GM15510 (cell line): ENCODE measurements around the gene TNS3.

Source experiments
- POLR2A ChIP-seq: IDR thresholded peaks from 3 replicates; pipeline ENCODE4 v1.6.1; 2011; ENCODE audit warnings: borderline replicate concordance; ENCODE audit not compliant: insufficient read length; ENCODE audit errors: extremely low read depth

TNS3 gene

GRCh38 chr7:47447621-47448349, 134.1 kb downstream of the TNS3 start:
- no peak for TF ChIP-seq POLR2A

GRCh38 chr7:47446871-47447466, 134.9 kb downstream of the TNS3 start:
- TF ChIP-seq POLR2A: no peak

GRCh38 chr7:47444376-47445098, 137.4 kb downstream of the TNS3 start:
- TF ChIP-seq POLR2A: no peak

DNA sequence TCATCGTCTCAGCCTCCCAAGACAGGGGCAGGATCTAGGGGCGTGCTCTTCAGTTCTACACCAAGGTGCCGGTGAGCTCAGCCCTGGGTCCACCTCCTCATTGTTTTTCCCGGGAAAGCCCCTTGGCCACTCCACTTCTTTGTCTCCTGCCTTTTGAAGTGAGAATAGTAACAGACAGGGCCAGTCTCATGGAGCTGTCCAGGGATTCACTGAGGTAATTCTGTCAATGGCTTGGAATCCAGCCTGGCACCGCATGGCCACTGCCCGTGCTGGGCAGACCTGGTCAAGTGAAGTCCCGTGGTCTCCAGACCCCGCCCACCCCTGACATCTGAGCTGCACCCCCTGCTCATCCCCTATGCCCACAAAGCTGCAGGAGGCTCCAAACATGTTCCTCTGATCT, 138.9 kb downstream of the TNS3 start:
- no peak for TF ChIP-seq POLR2A

GRCh38 chr7:47442605-47442865, 139.4 kb downstream of the TNS3 start:
- no peak for TF ChIP-seq POLR2A

DNA sequence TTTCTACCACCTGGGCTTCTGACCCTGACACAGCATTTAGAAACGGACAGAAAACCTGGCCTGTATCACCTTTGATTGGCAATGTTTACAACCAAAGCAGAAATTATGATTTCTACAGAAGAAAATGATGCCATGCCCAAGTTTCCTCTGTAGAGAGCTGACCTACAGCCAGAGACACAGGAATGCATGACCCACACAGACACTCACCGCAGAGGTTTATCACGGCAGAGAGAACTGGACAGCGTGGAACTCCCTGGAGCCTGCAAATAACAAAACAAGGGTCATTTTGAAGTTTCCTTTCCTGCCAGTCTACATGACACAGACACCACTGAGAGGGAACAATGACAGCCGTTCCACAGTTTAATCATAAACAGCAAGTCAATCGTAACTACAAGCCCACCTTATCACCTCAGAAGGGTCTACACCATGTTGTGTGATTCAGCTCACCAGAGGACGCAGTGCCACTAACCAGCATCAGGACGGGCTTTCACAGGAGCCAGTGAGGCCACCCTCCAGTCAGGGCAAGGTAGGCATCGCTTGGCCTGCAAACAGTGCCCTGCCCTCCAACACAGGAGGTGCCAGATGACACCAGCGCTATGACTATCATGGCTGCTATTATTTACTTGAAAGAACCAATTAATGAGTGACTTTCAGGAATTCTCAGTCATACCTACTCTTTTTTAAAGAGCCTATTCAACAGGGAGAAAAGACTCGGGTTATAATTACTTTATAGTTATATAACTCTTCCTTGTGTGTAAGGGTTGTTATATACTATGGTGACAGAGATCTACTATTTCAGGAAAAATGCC, 139.9 kb downstream of the TNS3 start:
- no peak for TF ChIP-seq POLR2A

DNA sequence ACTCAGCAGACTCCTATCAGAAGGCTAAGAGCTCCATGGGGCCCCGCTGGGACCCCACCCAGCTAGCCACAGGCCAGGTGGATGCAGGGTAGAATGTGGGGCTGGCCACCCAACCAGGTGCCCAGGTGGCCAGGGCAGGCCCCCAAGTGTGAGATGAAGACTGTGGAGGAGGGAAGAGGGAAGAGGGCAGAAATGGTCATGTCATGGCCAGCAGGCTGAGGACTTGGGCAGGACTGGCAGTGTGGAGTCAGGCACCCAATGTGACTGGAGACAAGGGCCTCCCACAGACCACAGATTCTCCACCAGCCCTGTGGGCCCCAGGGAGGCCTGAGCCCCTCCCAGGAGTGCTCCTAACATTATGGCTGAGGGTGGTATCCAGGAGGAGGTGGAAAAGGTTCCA, 141.6 kb downstream of the TNS3 start:
- TF ChIP-seq POLR2A: no peak

DNA sequence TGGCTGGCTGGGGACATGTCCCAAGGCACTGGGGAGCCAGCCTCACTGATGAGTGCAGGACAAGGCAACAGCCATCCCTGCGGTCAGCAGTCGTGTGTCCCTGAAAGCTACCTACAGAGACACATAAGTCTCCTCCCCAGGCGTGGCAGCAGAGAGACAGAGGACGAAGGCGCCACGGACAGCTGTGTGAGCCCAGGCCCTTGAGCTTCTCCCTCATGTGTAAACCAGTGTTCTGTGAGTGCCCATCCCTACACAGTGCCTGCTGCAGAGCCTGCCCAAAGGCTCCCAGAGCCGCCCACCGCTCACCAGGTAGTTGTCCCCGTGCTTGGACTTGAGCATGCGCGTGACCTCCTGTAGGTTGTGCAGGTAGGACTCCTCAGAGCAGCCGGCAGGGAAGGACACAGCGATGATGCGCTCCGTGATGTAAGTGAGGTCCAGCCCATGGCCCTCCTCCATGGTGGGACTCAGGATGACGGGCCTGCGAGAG, 142.7 kb downstream of the TNS3 start:
- no peak for TF ChIP-seq POLR2A

DNA sequence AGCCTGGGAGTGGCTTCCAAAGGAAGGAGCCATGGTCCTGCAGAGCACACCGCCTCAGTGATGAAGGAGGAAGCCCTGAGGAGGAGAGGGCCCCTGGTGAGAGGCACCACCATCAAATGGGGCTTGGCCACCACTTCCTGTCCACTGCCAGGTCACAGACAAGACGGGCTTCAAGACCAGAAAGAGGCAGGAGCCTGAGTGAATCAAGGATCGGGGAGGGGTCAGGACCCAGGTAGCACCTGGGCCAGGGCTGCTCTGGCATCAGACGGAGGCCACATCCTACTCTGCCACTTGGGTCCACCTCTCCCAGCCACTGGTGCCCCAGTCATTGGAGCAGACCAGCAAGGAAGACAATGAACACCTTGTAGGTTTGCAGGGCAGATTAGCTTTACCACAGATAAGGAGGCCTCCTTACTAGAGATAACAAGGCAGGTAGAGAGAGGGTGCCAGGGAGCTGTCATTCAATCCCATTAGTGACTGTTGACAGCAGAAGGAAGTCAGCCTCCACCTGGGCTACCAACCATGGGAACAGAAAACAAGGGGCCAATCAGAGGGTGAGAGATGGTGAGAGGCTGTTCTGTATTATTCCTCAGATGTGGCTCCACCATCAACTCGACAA, 143.4 kb downstream of the TNS3 start:
- no peak for TF ChIP-seq POLR2A

GRCh38 chr7:47435889-47436312, 146.0 kb downstream of the TNS3 start:
- no peak for TF ChIP-seq POLR2A

GRCh38 chr7:47433564-47433895, 148.4 kb downstream of the TNS3 start:
- TF ChIP-seq POLR2A: no peak

- TF ChIP-seq POLR2A: no peak
Measured at GRCh38 chr7:47432671-47433563, 149.0 kb downstream of the TNS3 start.

DNA sequence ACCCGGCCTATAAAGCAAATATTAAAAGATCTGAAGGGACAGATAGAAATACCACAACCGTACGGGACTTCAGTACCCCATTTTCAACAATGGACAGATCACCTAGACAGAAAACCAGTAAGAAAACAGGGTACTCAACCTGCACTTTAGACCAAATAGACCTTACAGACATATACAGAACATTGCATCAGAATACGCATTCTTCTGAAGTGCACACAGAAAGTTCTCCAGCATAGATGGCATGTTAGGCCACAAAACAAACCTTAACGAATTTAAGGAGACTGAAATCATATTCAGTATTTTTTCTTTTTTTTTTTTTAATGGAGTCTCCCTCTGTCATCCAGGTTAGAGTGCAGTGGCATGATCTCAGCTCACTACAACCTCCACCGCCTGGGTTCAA, 151.5 kb downstream of the TNS3 start:
- TF ChIP-seq POLR2A: no peak

GRCh38 chr7:47428768-47429472, 153.0 kb downstream of the TNS3 start:
- no peak for TF ChIP-seq POLR2A
